ENCODE results near the gene BICD1.
"Not testable (repeated sequence)": the region's sequence is repeated elsewhere in the genome, so short reads cannot be mapped to it uniquely, and the experiment has no call there.

BICD1 gene

DNA sequence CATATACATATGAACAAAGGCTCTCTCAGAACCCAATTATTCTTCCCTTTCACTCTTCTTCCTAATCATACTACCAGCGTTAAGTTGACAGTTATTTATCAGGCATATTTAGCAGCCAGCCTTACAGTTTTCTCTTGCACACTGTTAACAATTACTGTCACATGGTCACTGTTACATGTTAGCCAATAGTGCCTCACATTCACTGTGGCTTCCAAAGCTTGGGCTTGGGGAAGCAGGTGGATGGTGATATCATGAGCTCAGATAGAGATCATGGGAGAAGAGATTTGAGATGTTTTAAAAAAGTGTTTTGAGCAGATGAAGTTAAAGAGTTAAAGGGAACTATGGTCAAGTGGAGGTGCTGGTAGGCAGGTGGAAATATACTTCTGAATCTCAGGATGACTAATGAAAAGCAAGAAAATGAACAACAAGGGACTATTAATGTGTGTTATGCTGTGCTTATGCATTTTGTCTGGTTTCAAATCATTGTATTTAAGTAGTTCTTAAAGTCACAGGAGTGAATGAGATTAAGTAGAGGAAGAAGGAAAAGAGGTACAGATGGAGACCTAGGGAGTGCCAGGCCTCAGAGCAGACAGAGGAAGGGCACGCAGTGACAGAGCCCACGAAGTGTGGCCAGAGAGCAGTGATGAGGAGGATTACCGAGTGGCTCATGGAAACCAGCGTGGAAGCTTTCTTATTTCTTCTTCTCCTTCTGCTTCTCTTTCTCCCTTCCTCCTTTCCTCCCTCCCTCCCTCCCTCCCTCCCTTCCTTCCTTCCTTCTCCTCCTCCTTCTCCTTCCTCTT, 39.6 kb downstream of the BICD1 start:
- no peak for DNase-seq

DNA sequence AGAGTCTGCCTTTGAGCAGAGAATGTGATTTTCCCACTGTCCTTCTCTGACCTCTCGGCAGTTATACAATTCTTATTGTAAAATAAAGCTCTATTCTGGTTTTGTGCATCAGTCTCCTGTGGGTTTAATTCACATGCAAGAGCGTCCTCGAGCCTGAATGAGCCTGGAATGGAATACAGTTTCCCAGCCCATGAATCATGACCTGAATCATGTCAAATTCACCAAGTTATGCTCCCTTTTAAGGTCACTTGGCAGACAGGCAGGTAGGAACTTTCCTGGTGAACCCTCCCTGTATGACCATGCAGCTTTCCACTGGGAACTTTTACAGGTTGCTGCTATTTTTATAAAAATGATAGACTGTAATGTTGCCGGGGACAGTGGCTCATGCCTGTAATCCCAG, 41.7 kb downstream of the BICD1 start:
- no peak for DNase-seq

DNA sequence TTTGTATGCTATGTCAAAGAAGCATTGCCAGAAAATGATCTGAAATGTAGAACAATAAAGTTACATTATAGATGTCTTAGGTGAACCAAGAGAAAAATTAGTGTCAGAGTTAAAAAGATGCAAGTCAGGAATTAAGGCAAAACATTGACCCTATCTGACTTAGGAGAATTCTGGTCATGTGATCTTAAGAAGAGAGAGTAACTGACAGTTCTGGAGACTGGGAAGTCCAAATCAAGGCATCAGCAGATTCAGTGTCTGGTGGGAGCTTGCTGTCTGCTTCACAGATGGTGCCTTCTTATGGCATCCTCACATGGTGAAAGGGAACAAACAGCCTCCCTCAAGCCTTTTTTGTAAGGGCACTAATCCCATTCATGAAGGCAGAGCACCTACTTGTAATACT, 42.8 kb downstream of the BICD1 start:
- no peak for DNase-seq

GRCh38 chr12:32151086-32151485, 44.4 kb downstream of the BICD1 start:
- DNase-seq, result no peak

DNA sequence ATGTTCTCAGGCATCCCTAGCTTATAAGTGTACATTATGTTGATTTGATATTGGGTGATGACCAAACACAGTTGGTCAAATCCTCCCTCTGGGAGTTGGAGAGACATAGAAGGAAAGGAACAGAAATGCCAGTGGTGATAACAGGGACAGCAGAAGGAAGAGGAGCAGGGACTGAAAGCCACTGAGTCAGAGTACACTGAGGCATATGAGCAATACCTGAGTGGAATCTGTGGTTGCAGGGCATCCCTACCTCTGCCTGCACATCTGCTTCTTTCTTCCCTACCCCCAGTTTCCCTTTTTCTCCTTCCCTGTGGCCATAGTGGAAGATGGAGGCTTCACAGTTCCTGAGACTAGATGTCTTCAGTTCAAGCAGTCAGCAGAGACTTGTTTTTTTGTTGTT, 44.9 kb downstream of the BICD1 start:
- DNase-seq, result no peak

DNA sequence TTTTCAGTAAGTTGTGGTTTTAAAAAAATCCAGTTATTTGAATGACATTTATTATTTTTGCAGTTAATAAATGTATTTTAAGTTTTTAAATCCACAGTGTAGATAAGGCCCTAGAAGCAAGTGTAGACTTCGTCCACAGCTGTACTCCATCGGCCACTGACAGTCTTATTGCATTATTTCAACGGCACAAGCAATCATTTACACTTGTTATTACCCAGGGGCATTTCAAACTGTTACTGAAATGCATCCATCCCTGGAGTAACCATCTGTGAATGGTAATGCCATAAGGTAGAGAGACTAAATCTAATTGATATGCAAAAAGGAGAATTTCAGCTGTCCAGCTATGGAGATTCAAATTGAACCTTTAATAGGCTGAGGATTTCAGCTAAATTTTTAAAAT, 48.4 kb downstream of the BICD1 start:
- DNase-seq, result no peak

DNA sequence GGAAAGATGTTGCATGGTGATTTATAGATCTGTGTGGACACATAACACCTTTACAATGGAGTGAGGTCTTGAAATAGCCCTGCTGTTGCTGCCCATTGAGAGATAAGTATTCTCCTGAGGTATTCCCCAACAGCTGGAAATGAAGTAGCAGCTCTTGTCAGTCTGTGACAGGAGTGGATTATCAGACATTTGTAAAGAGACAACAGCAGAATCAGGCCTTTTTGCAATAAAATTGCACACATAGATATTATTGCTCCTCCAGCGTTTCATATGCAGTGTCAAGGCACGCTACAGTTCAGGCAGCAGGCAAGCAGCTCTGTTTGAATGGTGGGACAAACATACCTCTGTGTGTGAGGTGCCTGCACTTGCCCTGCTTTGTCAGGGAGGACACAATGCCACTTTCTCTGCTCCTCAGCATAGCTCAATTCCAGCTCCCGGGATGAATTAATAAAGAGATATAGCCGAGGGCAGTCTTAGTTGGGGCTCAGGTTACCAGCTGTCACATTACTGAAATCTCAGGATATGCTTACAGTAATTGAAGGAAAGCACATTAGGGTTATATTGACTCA, 49.4 kb downstream of the BICD1 start:
- DNase-seq, result no peak

GRCh38 chr12:32158525-32158924, 51.9 kb downstream of the BICD1 start:
- no peak for DNase-seq

DNA sequence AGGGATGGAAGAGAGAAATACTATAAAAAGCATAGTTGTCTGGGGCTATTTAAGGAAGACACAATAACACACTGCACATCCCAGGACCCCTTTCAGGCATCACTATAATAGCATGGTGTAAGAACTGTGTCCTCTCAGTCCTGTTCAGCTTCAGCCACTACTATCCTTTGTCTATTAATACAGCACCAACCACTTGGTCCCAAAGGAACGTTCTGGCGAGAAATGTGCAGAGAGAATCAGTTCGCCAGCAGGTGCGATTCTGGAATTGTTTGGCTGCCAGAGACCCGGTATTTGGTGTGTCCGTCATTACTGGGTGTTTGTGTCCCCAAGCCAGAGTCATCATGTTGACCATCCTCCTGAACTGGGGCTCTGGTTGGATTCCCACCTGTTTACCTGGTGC, 52.7 kb downstream of the BICD1 start:
- no peak for DNase-seq

DNA sequence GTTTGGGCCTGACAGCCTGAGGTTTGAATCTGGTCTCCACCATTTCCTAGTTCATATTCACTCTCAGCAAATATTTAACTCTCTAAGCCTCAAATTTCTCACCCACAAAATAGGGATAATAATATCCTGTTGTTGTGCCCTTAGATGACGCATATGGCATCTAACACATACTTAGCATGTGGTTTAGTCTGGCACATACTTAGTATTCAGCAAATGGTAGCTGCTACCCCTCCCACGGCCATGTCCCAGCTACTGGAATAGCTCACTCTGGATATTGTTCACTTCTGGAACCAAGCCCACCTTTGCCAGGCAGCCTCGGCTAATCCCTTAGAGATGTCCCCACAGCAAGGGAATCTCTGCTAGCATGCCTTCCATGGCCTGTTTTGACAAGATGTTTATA, 53.3 kb downstream of the BICD1 start:
- DNase-seq, result no peak

- DNase-seq, result no peak
Measured at GRCh38 chr12:32161058-32161457, 54.4 kb downstream of the BICD1 start.

- peak; percentile 50 for DNase-seq
Measured at GRCh38 chr12:32163596-32163995, 56.9 kb downstream of the BICD1 start.

GRCh38 chr12:32166510-32166909, 59.9 kb downstream of the BICD1 start:
- DNase-seq, result no peak

GRCh38 chr12:32170437-32170998, 63.9 kb downstream of the BICD1 start:
- no peak for DNase-seq

GRCh38 chr12:32171211-32171610, 64.6 kb downstream of the BICD1 start:
- no peak for DNase-seq

DNA sequence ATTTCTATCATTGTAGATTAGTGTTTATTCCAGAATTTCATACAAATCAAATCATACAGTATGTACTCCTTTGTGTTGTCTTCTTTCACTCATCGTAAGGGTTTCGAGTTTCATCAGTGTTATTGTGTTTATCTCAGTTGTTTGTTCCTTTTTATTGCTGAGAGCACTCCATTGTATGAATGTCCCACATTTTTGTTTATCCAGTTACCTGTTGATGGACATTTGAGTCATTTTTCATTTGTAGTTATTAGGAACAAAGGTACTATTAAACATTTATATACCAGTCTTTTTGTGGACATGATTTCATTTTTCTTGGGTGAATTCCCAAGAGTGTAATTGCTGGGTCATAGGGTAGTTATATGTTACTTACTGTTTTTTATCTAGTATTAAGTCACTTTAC, 70.0 kb downstream of the BICD1 start:
- no peak for DNase-seq

DNA sequence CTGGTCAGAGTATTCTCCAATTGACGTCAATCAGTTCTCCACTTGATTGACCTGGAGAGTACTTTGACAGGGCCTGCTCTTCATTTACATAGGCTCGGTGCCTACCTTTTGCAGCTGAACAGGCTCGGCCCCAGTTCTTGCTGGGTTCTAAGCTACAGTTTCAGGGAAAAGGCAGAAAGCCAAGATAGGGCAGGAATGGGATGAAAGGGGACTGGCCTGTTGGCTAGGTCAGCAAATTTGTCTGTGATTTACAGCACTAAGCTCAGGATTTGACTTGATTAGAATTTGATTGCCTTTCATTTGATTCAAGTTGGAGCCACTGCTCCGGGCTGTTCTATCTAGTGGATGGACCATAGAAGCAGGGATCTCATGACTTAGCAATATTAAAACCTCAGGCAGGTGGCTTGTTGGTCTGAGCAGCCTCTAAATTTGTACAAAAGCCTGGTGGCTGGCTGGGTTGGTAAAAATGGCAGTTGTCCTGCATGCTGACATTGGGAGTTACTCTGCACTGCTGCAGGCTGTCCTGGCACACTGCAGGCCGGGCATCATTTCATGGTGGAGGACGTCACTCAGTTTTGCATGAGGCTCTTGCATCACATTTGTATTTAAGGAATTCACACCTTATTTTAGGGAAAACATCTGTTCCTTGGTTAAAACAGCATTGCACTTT, 71.8 kb downstream of the BICD1 start:
- DNase-seq, result no peak

- DNase-seq, result no peak
Measured at GRCh38 chr12:32179011-32179395, 72.4 kb downstream of the BICD1 start.

GRCh38 chr12:32181498-32182175, 75.0 kb downstream of the BICD1 start:
- no peak for DNase-seq

- peak; percentile 27 for DNase-seq
Measured at GRCh38 chr12:32183650-32184049, 77.0 kb downstream of the BICD1 start.

DNA sequence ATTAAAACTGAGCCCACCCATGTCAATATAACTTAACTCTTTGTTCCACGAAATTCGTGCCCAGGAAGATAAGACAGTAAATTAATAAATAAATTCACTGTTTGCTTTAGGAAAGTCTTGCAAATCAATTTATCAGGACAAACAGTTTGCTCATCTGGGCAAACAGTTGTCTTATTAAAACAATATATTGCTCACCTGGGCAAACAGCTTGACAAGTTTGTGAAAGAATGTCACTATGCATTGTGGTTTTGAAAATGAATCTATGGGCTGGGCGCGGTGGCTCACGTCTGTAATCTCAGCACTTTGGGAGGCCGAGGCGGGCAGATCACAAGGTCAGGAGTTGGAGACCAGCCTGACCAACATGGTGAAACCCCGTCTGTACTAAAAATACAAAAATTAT, 80.5 kb downstream of the BICD1 start:
- DNase-seq, result not testable (repeated sequence)

DNA sequence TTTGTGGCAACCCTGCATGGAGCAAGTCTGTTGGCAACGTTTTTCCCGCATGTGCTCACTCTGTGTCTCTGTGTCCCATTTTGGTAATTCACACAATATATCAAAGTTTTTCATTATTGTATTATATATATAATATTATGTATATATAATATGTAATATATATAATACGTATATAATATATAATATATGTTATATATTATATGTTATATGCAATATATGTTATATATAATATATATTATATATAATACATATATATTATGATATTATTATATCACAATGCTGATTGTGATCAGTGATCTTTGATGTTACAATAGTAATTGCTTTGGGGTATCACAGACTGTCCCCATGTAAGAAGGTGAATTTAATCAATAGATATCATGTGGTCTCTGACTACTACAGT, 84.8 kb downstream of the BICD1 start:
- no peak for DNase-seq

All from HCEC 1CT (cell line).